MG63 (cell line): ENCODE results near the gene GIGYF1. TPM values are rescaled to one million over a fixed set of nuclear protein-coding genes. Genes with fewer than 3 reads are reported as not detected.

Experiments used
- total RNA-seq: library from RNA; depleted of rRNA; stranded (reverse); fragments of >200 nt; shearing (Covaris generic); gene quantifications from 2 replicates; pipeline ENCODE4 v1.2.3, GENCODE V29; 2014; ENCODE audit warnings: low replicate concordance; rRNA removed

The GIGYF1 gene
- total RNA-seq, 1 experiment from 2014 or later = 9.2 TPM

Other genes starting within 250 kb of the GIGYF1 start
- gene SPACDR, start 230.0 kb downstream of the GIGYF1 start, total RNA-seq = 0.56 TPM in 1 of 2 replicates, not detected in the other
- gene TSC22D4, start 215.0 kb downstream of the GIGYF1 start, total RNA-seq = 5.7 and 27.7 TPM in 2 replicates
- gene NYAP1, start 210.3 kb downstream of the GIGYF1 start, total RNA-seq = not detected in 2 replicates
- gene AGFG2, start 155.0 kb downstream of the GIGYF1 start, total RNA-seq = 5.8 and 10.2 TPM in 2 replicates
- gene SAP25, start 120.3 kb downstream of the GIGYF1 start, total RNA-seq = not detected in 2 replicates
- 3.8 and 6.3 TPM in 2 replicates for gene LRCH4, start 108.1 kb downstream of the GIGYF1 start, total RNA-seq
- gene FBXO24, start 107.9 kb downstream of the GIGYF1 start, total RNA-seq = 1.0 and 1.2 TPM in 2 replicates
- gene PCOLCE, start 91.9 kb downstream of the GIGYF1 start, total RNA-seq = 53.5 and 1,171 TPM in 2 replicates
- 1.8 and 5.9 TPM in 2 replicates for gene MOSPD3, start 81.7 kb downstream of the GIGYF1 start, total RNA-seq
- 0.33 TPM in 1 of 2 replicates, not detected in the other for gene TFR2, start 52.7 kb downstream of the GIGYF1 start, total RNA-seq
- gene ACTL6B, start 37.8 kb downstream of the GIGYF1 start, total RNA-seq = not detected in 2 replicates
- gene GNB2, start 20.5 kb downstream of the GIGYF1 start, total RNA-seq = 128 and 174 TPM in 2 replicates
- gene POP7, start 11.9 kb upstream of the GIGYF1 start, total RNA-seq = 41.5 and 92.8 TPM in 2 replicates
- gene EPO, start 26.2 kb upstream of the GIGYF1 start, total RNA-seq = not detected in 2 replicates
- gene ZAN, start 39.3 kb upstream of the GIGYF1 start, total RNA-seq = not detected in 2 replicates
- gene EPHB4, start 133.3 kb upstream of the GIGYF1 start, total RNA-seq = 42.7 and 72.5 TPM in 2 replicates
- gene SLC12A9, start 158.5 kb upstream of the GIGYF1 start, total RNA-seq = 12.0 and 13.6 TPM in 2 replicates
- 147 and 173 TPM in 2 replicates for gene TRIP6, start 173.1 kb upstream of the GIGYF1 start, total RNA-seq
- 60.3 and 102 TPM in 2 replicates for gene SRRT, start 180.9 kb upstream of the GIGYF1 start, total RNA-seq
- 5.4 and 6.8 TPM in 2 replicates for gene UFSP1, start 195.5 kb upstream of the GIGYF1 start, total RNA-seq
- gene ACHE, start 201.6 kb upstream of the GIGYF1 start, total RNA-seq = not detected in 2 replicates